Astrocyte (in vitro differentiated cells and primary cell): ENCODE results near the gene TEF. TPM values are rescaled to one million over a fixed set of nuclear protein-coding genes. Genes with fewer than 3 reads are reported as not detected.

Experiments used
- DNase-seq: peaks from one replicate; pipeline ENCODE4 v3.0.0-alpha.2; 2010; ENCODE audit warnings: low read depth
- FAIRE-seq: peaks from 2 replicates; lab custom pipeline; 2011; peaks lifted over from hg19 to GRCh38; lab: Jason Lieb, UNC
- H2AFZ ChIP-seq: 2 replicates; pipeline ENCODE4 v1.6.0; 2012; ENCODE audit warnings: low read depth, low read length, inconsistent platforms
- H3K27ac ChIP-seq: 2 replicates; pipeline ENCODE4 v1.5.1; 2011; ENCODE audit warnings: low read depth, low read length, inconsistent platforms
- H3K27me3 ChIP-seq: 2 replicates; pipeline ENCODE4 v1.6.0; 2011; ENCODE audit warnings: low read length, inconsistent platforms; ENCODE audit not compliant: insufficient read depth
- H3K36me3 ChIP-seq: 2 replicates; pipeline ENCODE4 v1.5.1; 2011; ENCODE audit warnings: low read length, inconsistent platforms; ENCODE audit not compliant: insufficient read depth
- H3K4me1 ChIP-seq: 2 replicates; pipeline ENCODE4 v1.5.1; 2011; ENCODE audit warnings: low read length, inconsistent platforms; ENCODE audit not compliant: insufficient read depth
- H3K4me2 ChIP-seq: 2 replicates; pipeline ENCODE4 v1.6.0; 2012; ENCODE audit warnings: low read length, inconsistent platforms
- H3K4me3 ChIP-seq: 2 replicates; pipeline ENCODE4 v1.5.1; 2011; ENCODE audit warnings: low read depth, mild to moderate bottlenecking, low read length, inconsistent platforms; ENCODE audit not compliant: insufficient read depth
- H3K79me2 ChIP-seq: 2 replicates; pipeline ENCODE4 v1.6.0; 2012; ENCODE audit warnings: mild to moderate bottlenecking, low read length, inconsistent platforms; ENCODE audit not compliant: insufficient read depth
- H3K9ac ChIP-seq: 2 replicates; pipeline ENCODE4 v1.6.0; 2012; ENCODE audit warnings: mild to moderate bottlenecking, low read length, inconsistent platforms
- H3K9me3 ChIP-seq: 2 replicates; pipeline ENCODE4 v1.5.1; 2012; ENCODE audit warnings: low read depth, mild to moderate bottlenecking, low read length, inconsistent platforms; ENCODE audit not compliant: insufficient read depth
- H4K20me1 ChIP-seq: 2 replicates; pipeline ENCODE4 v1.6.0; 2012; ENCODE audit warnings: low read length, inconsistent platforms; ENCODE audit not compliant: insufficient read depth
- H3K27ac Mint-ChIP-seq: one replicate; pipeline ENCODE4 v1.8.0; 2021; ENCODE audit warnings: mild to moderate bottlenecking, mixed read lengths; ENCODE audit not compliant: unreplicated experiment
- H3K27me3 Mint-ChIP-seq: one replicate; pipeline ENCODE4 v1.8.0; 2021; ENCODE audit warnings: low read depth, mixed read lengths; ENCODE audit not compliant: unreplicated experiment
- H3K36me3 Mint-ChIP-seq: one replicate; pipeline ENCODE4 v1.8.0; 2021; ENCODE audit warnings: low read depth, mixed read lengths; ENCODE audit not compliant: unreplicated experiment
- H3K4me1 Mint-ChIP-seq: one replicate; pipeline ENCODE4 v1.8.0; 2021; ENCODE audit warnings: low read depth, mixed read lengths; ENCODE audit not compliant: unreplicated experiment
- H3K4me3 Mint-ChIP-seq: one replicate; pipeline ENCODE4 v1.8.0; 2021; ENCODE audit warnings: mild to moderate bottlenecking, moderate library complexity, mixed read lengths; ENCODE audit not compliant: unreplicated experiment
- H3K9me3 Mint-ChIP-seq: one replicate; pipeline ENCODE4 v1.8.0; 2021; ENCODE audit warnings: mild to moderate bottlenecking, mixed read lengths; ENCODE audit not compliant: unreplicated experiment
- EZH2 ChIP-seq: IDR thresholded peaks from 2 replicates; pipeline ENCODE4 v1.6.1; 2012; ENCODE audit warnings: mild to moderate bottlenecking, low read length, inconsistent platforms; ENCODE audit not compliant: insufficient read depth
- total RNA-seq: library from RNA; stranded (reverse); gene quantifications from 2 replicates; pipeline ENCODE4 v1.2.1, GENCODE V29; 2021
- TF ChIP-seq, protein P1 (sequence below): IDR thresholded peaks from 2 replicates; pipeline ENCODE4 v1.5.1; 2011; ENCODE audit warnings: low read depth, mild to moderate bottlenecking, inconsistent platforms, low read length, moderate library complexity; ENCODE audit not compliant: insufficient read depth

The TEF gene
- total RNA-seq, 1 donor from 2014 or later, result 6.3 TPM

- Histone ChIP-seq H4K20me1 (peaks cover 6% of the 10 kb centered on the region), H2AFZ (peak overlapping the region; percentile 82), H3K9me3 (no peaks in the 10 kb centered on the region), H3K79me2 (peaks cover 3% of the 10 kb centered on the region), H3K4me2 (peak overlapping the region; percentile 93), H3K27ac (peak overlapping the region; percentile 92), H3K27me3 (peaks cover 3% of the 10 kb centered on the region), H3K36me3 (no peaks in the 10 kb centered on the region), H3K4me3 (peak overlapping the region; percentile 64), H3K4me1 (peaks cover 17% of the 10 kb centered on the region), H3K9ac (peak overlapping the region; percentile 86)
- Mint-ChIP-seq H3K27ac (peak overlapping the region; percentile 97), H3K4me1 (peaks cover 8% of the 10 kb centered on the region), H3K27me3 (peaks cover 7% of the 10 kb centered on the region), H3K36me3 (no peaks in the 10 kb centered on the region), H3K9me3 (no peaks in the 10 kb centered on the region), H3K4me3 (peak overlapping the region; percentile 78)
- no peak for FAIRE-seq
- DNase-seq, result peak; percentile 83
- TF ChIP-seq, protein P1, sequence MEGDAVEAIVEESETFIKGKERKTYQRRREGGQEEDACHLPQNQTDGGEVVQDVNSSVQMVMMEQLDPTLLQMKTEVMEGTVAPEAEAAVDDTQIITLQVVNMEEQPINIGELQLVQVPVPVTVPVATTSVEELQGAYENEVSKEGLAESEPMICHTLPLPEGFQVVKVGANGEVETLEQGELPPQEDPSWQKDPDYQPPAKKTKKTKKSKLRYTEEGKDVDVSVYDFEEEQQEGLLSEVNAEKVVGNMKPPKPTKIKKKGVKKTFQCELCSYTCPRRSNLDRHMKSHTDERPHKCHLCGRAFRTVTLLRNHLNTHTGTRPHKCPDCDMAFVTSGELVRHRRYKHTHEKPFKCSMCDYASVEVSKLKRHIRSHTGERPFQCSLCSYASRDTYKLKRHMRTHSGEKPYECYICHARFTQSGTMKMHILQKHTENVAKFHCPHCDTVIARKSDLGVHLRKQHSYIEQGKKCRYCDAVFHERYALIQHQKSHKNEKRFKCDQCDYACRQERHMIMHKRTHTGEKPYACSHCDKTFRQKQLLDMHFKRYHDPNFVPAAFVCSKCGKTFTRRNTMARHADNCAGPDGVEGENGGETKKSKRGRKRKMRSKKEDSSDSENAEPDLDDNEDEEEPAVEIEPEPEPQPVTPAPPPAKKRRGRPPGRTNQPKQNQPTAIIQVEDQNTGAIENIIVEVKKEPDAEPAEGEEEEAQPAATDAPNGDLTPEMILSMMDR, result no peak
- TF ChIP-seq EZH2, result no peak
Measured at GRCh38 chr22:41380993-41381328, 781 bp upstream of the TEF start.

DNA sequence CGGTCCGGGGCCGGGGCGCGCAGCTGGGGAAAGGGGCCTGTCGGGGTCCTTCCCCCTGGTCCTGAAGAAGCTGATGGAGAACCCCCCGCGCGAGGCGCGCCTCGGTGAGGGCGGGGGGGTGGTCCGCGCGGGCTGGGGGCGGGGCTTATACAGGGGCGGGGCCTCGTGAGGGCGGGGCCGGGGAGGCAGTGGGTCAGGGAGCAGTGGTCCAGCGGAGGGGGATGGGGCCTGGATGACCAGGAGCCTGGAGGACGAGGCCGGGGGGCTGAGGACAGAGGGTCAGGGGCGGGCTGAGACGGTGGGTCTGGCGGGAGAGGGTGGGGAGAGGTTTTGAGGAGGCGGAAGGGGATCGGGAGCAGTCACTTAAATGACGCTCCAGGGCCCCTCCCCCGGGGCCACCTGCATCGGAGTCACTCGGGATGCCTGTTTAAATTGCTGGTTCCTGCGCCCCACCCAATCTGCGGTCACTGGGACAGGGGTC lies 396 bp downstream of the TEF start:
- H3K4me3 Mint-ChIP-seq, result peak overlapping the region; percentile 85
- Histone ChIP-seq H2AFZ (peak overlapping the region; percentile 69), H3K9ac (peak overlapping the region; percentile 86), H3K9me3 (no peaks in the 10 kb centered on the region), H4K20me1 (peaks cover 6% of the 10 kb centered on the region), H3K4me1 (peaks cover 17% of the 10 kb centered on the region), H3K36me3 (no peaks in the 10 kb centered on the region), H3K27ac (peak overlapping the region; percentile 92), H3K79me2 (peaks cover 3% of the 10 kb centered on the region), H3K4me3 (peak overlapping the region; percentile 62), H3K27me3 (peaks cover 3% of the 10 kb centered on the region), H3K4me2 (peak overlapping the region; percentile 93)
- H3K27me3 Mint-ChIP-seq, result peaks cover 2% of the 10 kb centered on the region
- FAIRE-seq (no peak), DNase-seq (no peak)
- no peaks in the 10 kb centered on the region for H3K9me3 Mint-ChIP-seq
- no peak for TF ChIP-seq EZH2
- TF ChIP-seq, protein P1, result no peak
- H3K27ac Mint-ChIP-seq, result peak overlapping the region; percentile 83
- H3K36me3 Mint-ChIP-seq, result no peaks in the 10 kb centered on the region
- peaks cover 8% of the 10 kb centered on the region for H3K4me1 Mint-ChIP-seq

- no peak overlapping the region for H3K27ac ChIP-seq
- H3K9ac ChIP-seq, result peak overlapping the region; percentile 86
- Mint-ChIP-seq H3K9me3 (no peaks in the 10 kb centered on the region), H3K27ac (peak overlapping the region; percentile 83), H3K4me3 (peak overlapping the region; percentile 85), H3K4me1 (peaks cover 8% of the 10 kb centered on the region), H3K27me3 (no peaks in the 10 kb centered on the region), H3K36me3 (no peaks in the 10 kb centered on the region)
- no peaks in the 10 kb centered on the region for H3K9me3 ChIP-seq
- H3K36me3 ChIP-seq, result no peaks in the 10 kb centered on the region
- peaks cover 17% of the 10 kb centered on the region for H3K4me1 ChIP-seq
- H3K27me3 ChIP-seq, result no peaks in the 10 kb centered on the region
- H3K79me2 ChIP-seq, result peaks cover 3% of the 10 kb centered on the region
- peak overlapping the region; percentile 69 for H2AFZ ChIP-seq
- H4K20me1 ChIP-seq, result peaks cover 6% of the 10 kb centered on the region
- H3K4me3 ChIP-seq, result peak overlapping the region; percentile 62
- peak overlapping the region; percentile 93 for H3K4me2 ChIP-seq
- TF ChIP-seq, protein P1, result no peak
- TF ChIP-seq EZH2, result no peak
- DNase-seq (no peak), FAIRE-seq (no peak)
Measured at GRCh38 chr22:41382610-41383009, 868 bp downstream of the TEF start.
